Psoas muscle (tissue), 8 donors: Measurements from ENCODE around the gene NDUFB7. TPM values are rescaled to one million over a fixed set of nuclear protein-coding genes. Genes with fewer than 3 reads are reported as not detected.
A peak's percentile ranks its signal among the peaks of the same experiment; 100 is the strongest.

Experiments
- ATAC-seq, 4 donors: fragments of 200-7000 bp; cut with Tn5 transposase; one replicate each; pipeline ENCODE4 v1.9.1; 2020; ENCODE audit warnings: moderate library complexity in 3 of 4, mild to moderate bottlenecking in 2 of 4
- DNase-seq, 2 donors: peaks; one replicate each; pipeline ENCODE4 v3.0.0-alpha.2; 2020
- H3K27ac ChIP-seq: fragments of 200-600 bp; one replicate; pipeline ENCODE4 v1.8.0; 2022
- H3K27me3 ChIP-seq, 3 donors: fragments of 200-600 bp in 1 of 3; one replicate each; pipeline versions ENCODE4 v1.6.1 to v1.8.0; 2013 to 2022; ENCODE audit warnings: low read length in 2 of 3, mild to moderate bottlenecking in 2 of 3, moderate library complexity in 1 of 3; ENCODE audit not compliant: insufficient read depth in 3 of 3
- H3K36me3 ChIP-seq, 2 donors: fragments of 200-600 bp in 1 of 2; one replicate each; pipeline versions ENCODE4 v1.6.1 to v1.8.0; 2013 to 2022; ENCODE audit warnings: low read depth in 1 of 2, mild to moderate bottlenecking in 1 of 2, moderate library complexity in 1 of 2; ENCODE audit not compliant: insufficient read depth in 1 of 2
- H3K4me1 ChIP-seq: fragments of 200-600 bp; one replicate; pipeline ENCODE4 v1.8.0; 2022
- H3K4me3 ChIP-seq: fragments of 200-600 bp; one replicate; pipeline ENCODE4 v1.8.0; 2022; ENCODE audit warnings: mild to moderate bottlenecking
- H3K9me3 ChIP-seq: fragments of 200-600 bp; one replicate; pipeline ENCODE4 v1.8.0; 2022
- WGBS, 3 donors: extraction: QIAGEN DNeasy Blood & Tissue Kit; methylation state at CpG; one replicate each; pipeline versions ENCODE4 v1.1.6 to v1.1.7; 2013; 5-methylcytosine and 5-hydroxymethylcytosine counted together
- intact Hi-C, 2 donors: fragments of 100-400 bp; cut with DNase I; formaldehyde crosslinking; loops; one replicate each; pipeline versions ENCODE4 v1.11.0 to v1.14.2; 2022
- polyA plus RNA-seq, 3 donors: library from polyadenylated mRNA; stranded (reverse); fragments of 200-250 nt; gene quantifications; one replicate each; pipeline ENCODE4 v1.2.3, GENCODE V29; 2013
- total RNA-seq, 4 donors: library from RNA; stranded (reverse); fragmentation: NEBNext Ultra II Directional in 2 of 4; extraction: Animal tissue kit (Norgen Biotek cat#: 25700) in 2 of 4; gene quantifications; one replicate each; pipeline versions ENCODE4 v1.2.1 to v1.2.4, GENCODE V29; 2021 to 2023
- TF ChIP-seq, protein P1 (sequence below): fragments of 200-600 bp; IDR thresholded peaks from one replicate; pipeline ENCODE4 v1.8.0; 2022; ENCODE audit warnings: antibody characterized with exemption
- donor health status: healthy with polysubstance abuse.
- donor health status: DM: no; HTN: no; CAD: no; lungs with moderate emphysema.
- donor health status: Bipolar disorder and iron deficiency.
- donor health status: healthy.
- donor health status: DM: yes; HTN: yes; CAD: no.
- donor health status: DM: no; HTN: no; CAD: no.
- donor health status: DM: no; HTN: no; CAD: no.
- donor health status: DM: yes; HTN: yes; CAD: no.

Gene NDUFB7
- total and polyA plus RNA-seq, 7 donors, result 216 to 805 (median 306) TPM

GRCh38 chr19:14520543-14520942, 51.3 kb downstream of the NDUFB7 start:
- peak overlapping the region; percentile 98 for H3K27ac ChIP-seq

GRCh38 chr19:14519860-14520407, 51.9 kb downstream of the NDUFB7 start:
- Histone ChIP-seq H3K4me1 (peaks cover 26% of the 10 kb centered on the region), H3K27ac (peak overlapping the region; percentile 98), H3K4me3 (no peak overlapping the region), H3K27me3 (no peaks in the 10 kb centered on the region), H3K36me3 (peaks cover 5 to 31% of the 10 kb centered on the region in 2 donors), H3K9me3 (no peaks in the 10 kb centered on the region)
- TF ChIP-seq, protein P1, sequence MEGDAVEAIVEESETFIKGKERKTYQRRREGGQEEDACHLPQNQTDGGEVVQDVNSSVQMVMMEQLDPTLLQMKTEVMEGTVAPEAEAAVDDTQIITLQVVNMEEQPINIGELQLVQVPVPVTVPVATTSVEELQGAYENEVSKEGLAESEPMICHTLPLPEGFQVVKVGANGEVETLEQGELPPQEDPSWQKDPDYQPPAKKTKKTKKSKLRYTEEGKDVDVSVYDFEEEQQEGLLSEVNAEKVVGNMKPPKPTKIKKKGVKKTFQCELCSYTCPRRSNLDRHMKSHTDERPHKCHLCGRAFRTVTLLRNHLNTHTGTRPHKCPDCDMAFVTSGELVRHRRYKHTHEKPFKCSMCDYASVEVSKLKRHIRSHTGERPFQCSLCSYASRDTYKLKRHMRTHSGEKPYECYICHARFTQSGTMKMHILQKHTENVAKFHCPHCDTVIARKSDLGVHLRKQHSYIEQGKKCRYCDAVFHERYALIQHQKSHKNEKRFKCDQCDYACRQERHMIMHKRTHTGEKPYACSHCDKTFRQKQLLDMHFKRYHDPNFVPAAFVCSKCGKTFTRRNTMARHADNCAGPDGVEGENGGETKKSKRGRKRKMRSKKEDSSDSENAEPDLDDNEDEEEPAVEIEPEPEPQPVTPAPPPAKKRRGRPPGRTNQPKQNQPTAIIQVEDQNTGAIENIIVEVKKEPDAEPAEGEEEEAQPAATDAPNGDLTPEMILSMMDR, result no peak
- intact Hi-C loops, result loop anchor here in 1 of 2 donors (5.0 kb wide), 1 partner anchor 42 kb away; no protein-coding TSS in a partner anchor
- ATAC-seq (peak in 1 of 4 donors; percentile 20), DNase-seq (no peak)
- WGBS, 3 donors, result 17 to 38% (median 23%) methylated on average over 2 of the region's 2 CpGs

More at GRCh38 chr19:14520543-14520942, 51.3 kb downstream of the NDUFB7 start:
- no peaks in the 10 kb centered on the region for H3K27me3 ChIP-seq
- DNase-seq (no peak), ATAC-seq (no peak)
- WGBS, 3 donors, result 79 to 87% (median 84%) methylated on average over 4 of the region's 4 CpGs
- no peak overlapping the region for H3K4me3 ChIP-seq
- H3K9me3 ChIP-seq, result no peaks in the 10 kb centered on the region
- TF ChIP-seq, protein P1, result no peak
- H3K4me1 ChIP-seq, result peaks cover 20% of the 10 kb centered on the region
- peaks cover 0 to 24% of the 10 kb centered on the region in 2 donors for H3K36me3 ChIP-seq
- intact Hi-C loops, result no loop called here

DNA sequence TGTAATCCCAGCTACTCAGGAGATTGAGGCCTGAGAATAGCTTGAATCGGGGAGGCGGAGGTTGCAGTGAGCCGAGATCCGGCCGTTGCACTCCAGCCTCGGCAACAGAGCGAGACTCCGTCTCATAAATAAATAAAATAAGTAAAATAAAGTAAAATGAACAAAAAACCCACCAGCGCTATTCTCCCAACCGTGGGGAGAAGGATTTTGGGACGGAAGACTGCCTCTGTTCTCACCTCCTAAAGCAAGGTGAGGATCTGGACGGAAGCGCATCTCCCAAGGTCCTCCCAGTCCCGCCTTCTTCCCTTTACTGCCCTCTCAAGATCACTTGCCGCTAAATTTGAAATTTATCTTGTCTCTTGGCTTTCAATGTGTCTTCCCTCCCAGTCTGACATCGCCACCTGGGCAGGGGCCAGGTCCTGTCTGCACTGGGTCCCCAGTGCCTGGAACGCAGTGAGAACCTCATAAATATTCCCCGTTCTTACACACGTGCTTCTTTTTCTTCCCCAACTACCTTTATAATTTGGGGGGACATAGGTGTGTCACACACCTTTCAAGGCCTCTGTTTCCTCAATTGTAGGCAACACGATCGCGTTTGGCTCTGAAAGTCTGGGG, 52.5 kb downstream of the NDUFB7 start:
- intact Hi-C loops, result loop anchor here in 1 of 2 donors (5.0 kb wide), 1 partner anchor 43 kb away; no protein-coding TSS in a partner anchor
- 77 to 88% (median 79%) methylated on average over 22 of the region's 22 CpGs for WGBS, 3 donors
- DNase-seq (peak in 1 of 2 donors; percentile 30), ATAC-seq (no peak)
- Histone ChIP-seq H3K27me3 (no peaks in the 10 kb centered on the region), H3K9me3 (no peaks in the 10 kb centered on the region), H3K4me3 (peak overlapping the region; percentile 82), H3K36me3 (peaks cover 10 to 36% of the 10 kb centered on the region in 2 donors), H3K4me1 (peaks cover 32% of the 10 kb centered on the region), H3K27ac (peak overlapping the region; percentile 98)
- TF ChIP-seq, protein P1, result no peak

GRCh38 chr19:14517840-14518505, 53.9 kb downstream of the NDUFB7 start, which contains the start of gene DNAJB1:
TSS of gene DNAJB1 (minus strand) at chr19:14518397. CDS start at chr19:14518349, 48 bp downstream.
- H3K4me1 ChIP-seq, result peaks cover 42% of the 10 kb centered on the region
- peaks cover 10 to 35% of the 10 kb centered on the region in 2 donors for H3K36me3 ChIP-seq
- TF ChIP-seq, protein P1, result no peak
- 0% methylated on average over 59 to 80 of the region's 82 CpGs for WGBS, 3 donors
- DNase-seq (peak; percentile 85 to 92), ATAC-seq (peak; percentile 76 to 84 (median 78))
- intact Hi-C loops, result loop anchor here in 1 of 2 donors (5.0 kb wide), 1 partner anchor 44 kb away; no protein-coding TSS in a partner anchor
- no peaks in the 10 kb centered on the region for H3K9me3 ChIP-seq
- H3K27ac ChIP-seq, result peak within 1 kb of the TSS; percentile 98
- H3K4me3 ChIP-seq, result peak within 1 kb of the TSS; percentile 82
- H3K27me3 ChIP-seq, result no peaks in the 10 kb centered on the region
